ES-I3 (cell line): ENCODE measurements around the gene TMEM106C.

Source experiments
- H3K36me3 ChIP-seq: 2 replicates; pipeline ENCODE4 v1.6.1; 2013; ENCODE audit warnings: mild to moderate bottlenecking, low read length, control low read depth, moderate library complexity; ENCODE audit not compliant: insufficient read depth
- H3K4me1 ChIP-seq: 2 replicates; pipeline ENCODE4 v1.6.1; 2013; ENCODE audit warnings: mild to moderate bottlenecking, control low read depth, low read length; ENCODE audit not compliant: insufficient read depth
- H3K9ac ChIP-seq: 2 replicates; pipeline ENCODE4 v1.6.1; 2013; ENCODE audit warnings: low read depth, mild to moderate bottlenecking, low read length, moderate library complexity
- H3K9me3 ChIP-seq: 2 replicates; pipeline ENCODE4 v1.6.1; 2013; ENCODE audit warnings: mild to moderate bottlenecking, low read length, moderate library complexity; ENCODE audit not compliant: control insufficient read depth, insufficient read depth

The TMEM106C gene

GRCh38 chr12:47989023-47989417 lies 25.6 kb downstream of the TMEM106C start:
- H3K9ac ChIP-seq: no peak overlapping the region
- H3K4me1 ChIP-seq: no peaks in the 10 kb centered on the region
- no peaks in the 10 kb centered on the region for H3K36me3 ChIP-seq
- H3K9me3 ChIP-seq: no peaks in the 10 kb centered on the region

DNA sequence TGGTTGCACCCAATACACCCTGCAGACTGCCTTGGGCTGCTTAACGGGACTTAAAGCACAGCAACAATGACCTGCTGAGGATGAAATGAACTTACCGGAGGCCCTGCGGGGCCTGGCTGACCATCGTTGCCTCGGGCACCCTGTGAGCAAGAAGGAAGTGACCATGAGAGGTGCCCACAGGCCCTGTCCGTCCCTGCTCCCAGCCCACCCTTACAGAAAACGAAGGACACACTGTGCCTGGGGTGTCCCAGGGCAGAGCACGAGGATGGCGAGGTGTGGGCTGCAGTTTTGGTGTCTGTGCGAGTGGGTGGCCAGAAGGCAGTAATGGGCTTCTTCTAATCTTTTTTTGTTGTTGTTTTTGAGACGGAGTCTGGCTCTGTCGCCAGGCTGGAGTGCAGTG lies 26.3 kb downstream of the TMEM106C start:
- H3K9ac ChIP-seq: no peak overlapping the region
- H3K9me3 ChIP-seq: no peaks in the 10 kb centered on the region
- no peaks in the 10 kb centered on the region for H3K36me3 ChIP-seq
- H3K4me1 ChIP-seq: no peaks in the 10 kb centered on the region

DNA sequence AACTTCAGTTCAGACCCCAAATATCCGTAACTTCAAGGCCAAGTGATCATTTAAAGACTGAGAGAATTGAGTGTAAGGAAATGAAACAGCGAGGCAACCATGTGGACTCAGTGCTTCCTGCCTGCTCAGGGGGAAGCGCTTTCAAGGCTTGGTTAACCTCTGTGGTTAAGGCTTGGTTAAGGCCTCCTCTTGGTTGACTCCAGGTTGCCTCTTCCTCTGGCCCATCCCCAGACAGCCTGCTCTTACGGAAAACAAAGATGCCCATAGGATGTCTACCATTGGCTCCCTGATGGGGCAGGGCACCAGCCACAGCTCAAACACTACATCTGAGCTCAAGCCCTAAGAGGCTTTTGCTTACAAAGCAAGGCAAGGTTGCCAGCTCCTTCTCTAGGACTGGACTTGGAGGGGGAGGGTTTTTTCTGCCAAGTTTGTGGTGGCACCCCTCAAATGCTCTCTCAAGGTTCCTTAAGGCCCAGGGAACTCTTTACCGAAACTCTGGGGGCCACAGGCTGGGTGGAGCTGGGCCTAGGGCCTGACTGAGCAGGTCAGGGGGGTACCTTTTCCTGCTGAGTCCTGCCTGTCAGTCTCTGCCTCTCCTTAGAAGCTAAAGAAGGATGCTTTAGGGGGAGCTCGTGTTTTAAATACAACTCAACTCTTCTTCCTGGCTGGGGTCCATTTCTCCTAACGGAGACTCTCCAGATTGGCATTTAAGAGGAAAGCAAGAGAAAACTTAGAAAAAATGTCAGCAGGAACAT lies 27.1 kb downstream of the TMEM106C start:
- Histone ChIP-seq H3K9ac (no peak overlapping the region), H3K4me1 (no peaks in the 10 kb centered on the region), H3K9me3 (no peaks in the 10 kb centered on the region), H3K36me3 (no peaks in the 10 kb centered on the region)

GRCh38 chr12:47991106-47992061 lies 28.0 kb downstream of the TMEM106C start:
- Histone ChIP-seq H3K36me3 (no peaks in the 10 kb centered on the region), H3K4me1 (no peaks in the 10 kb centered on the region), H3K9me3 (no peaks in the 10 kb centered on the region), H3K9ac (no peak overlapping the region)

DNA sequence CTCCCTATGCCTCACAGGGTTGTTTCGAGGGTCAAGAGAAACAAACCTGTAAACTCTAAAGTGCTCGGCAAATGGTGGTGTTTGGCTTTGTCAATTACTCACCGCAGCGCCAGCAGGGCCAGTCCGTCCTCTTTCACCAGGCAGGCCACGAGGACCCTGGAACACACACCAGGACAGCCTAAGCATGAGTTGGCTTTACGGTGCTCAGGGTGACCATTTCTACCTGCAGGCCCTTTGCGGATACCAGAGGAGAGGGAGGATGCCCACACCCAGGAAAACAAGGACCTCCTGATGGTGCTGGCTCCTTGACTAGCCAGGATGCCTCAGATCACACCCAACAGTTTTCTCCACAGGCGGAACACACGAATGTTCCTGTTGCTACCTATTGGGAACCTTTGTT lies 29.4 kb downstream of the TMEM106C start:
- Histone ChIP-seq H3K36me3 (no peaks in the 10 kb centered on the region), H3K9me3 (no peaks in the 10 kb centered on the region), H3K4me1 (no peaks in the 10 kb centered on the region), H3K9ac (no peak overlapping the region)

DNA sequence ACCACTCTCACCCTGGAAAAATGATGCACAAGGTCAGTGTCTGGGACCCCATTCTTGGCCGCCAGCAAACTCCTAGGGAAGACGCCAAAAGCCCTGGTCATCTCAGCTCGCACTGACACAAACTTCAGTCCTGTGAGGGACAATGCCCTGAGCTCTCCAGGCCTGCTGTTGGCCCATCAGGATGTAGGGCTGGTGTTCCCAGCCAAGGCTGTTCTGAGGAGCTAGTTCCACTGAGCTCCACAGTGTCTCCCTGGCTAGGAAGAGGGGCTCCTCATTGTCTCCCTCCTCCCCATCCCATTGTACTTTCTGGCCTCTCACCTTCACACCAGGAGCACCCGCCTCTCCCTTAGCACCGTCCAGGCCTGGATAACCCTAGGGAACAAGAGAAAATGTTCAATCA lies 30.1 kb downstream of the TMEM106C start:
- peaks cover 7% of the 10 kb centered on the region; the same call in 1 of the 2 replicates for H3K4me1 ChIP-seq
- H3K9ac ChIP-seq: no peak overlapping the region
- no peaks in the 10 kb centered on the region for H3K9me3 ChIP-seq
- no peaks in the 10 kb centered on the region for H3K36me3 ChIP-seq

GRCh38 chr12:47995981-47996401 lies 32.6 kb downstream of the TMEM106C start:
- H3K36me3 ChIP-seq: no peaks in the 10 kb centered on the region
- H3K4me1 ChIP-seq: peaks cover 10% of the 10 kb centered on the region
- H3K9me3 ChIP-seq: no peaks in the 10 kb centered on the region
- no peak overlapping the region for H3K9ac ChIP-seq

DNA sequence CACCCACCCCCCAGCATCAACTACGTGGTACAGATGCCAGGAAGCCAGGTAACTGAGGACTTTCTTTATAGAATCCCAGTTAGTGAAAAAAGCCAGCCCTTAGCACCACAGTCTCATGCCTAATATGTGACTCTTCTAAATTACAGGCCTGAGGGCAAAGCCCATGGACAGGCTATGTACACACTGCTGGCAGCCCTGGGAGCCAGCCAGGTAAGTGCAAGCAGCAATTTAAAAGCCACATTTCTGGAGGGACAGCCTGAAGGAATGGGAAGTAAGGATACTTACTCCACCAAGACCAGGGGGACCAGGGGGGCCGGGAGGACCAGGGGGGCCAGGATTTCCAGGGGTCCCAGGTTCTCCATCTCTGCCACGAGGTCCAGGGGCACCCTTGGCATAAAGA lies 33.9 kb downstream of the TMEM106C start:
- H3K9ac ChIP-seq: no peak overlapping the region
- H3K36me3 ChIP-seq: no peaks in the 10 kb centered on the region
- peaks cover 10% of the 10 kb centered on the region for H3K4me1 ChIP-seq
- H3K9me3 ChIP-seq: no peaks in the 10 kb centered on the region

GRCh38 chr12:47999816-48000215 lies 36.4 kb downstream of the TMEM106C start:
- Histone ChIP-seq H3K4me1 (peaks cover 13% of the 10 kb centered on the region), H3K9me3 (no peaks in the 10 kb centered on the region), H3K9ac (no peak overlapping the region), H3K36me3 (no peaks in the 10 kb centered on the region)

DNA sequence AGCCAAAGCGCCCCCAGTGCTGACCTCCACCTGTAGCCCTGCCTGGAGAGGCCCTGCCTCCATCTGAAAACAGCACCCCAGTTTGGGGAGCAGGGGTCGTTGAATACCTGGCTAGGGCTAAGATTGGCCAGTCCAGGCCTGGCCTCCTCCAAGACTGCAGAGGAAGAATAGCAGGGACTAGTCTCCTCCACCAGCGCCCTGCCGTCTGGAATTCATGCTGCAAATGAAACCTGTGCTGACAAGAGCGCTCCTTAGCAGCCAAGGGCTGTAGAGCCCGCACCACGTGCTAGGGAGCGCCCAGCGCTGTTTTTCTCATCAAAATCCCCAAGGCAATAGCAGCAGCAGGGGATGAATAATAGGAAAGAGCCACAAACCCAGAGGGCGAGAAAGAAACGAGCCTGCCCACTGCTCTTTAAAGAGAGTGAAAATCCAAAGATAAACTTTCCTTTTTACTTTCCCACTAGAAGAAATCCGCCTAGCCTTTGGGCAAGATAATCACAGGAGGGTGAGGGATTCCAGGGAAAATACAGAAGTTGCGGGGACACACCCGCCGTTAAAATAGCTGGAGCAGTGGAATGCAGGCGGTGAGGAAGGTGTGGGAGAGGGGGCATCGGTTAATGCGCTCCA lies 37.6 kb downstream of the TMEM106C start:
- no peaks in the 10 kb centered on the region for H3K9me3 ChIP-seq
- peaks cover 13% of the 10 kb centered on the region for H3K4me1 ChIP-seq
- H3K36me3 ChIP-seq: no peaks in the 10 kb centered on the region
- H3K9ac ChIP-seq: peak overlapping the region; percentile 30; the same call in 1 of the 2 replicates

DNA sequence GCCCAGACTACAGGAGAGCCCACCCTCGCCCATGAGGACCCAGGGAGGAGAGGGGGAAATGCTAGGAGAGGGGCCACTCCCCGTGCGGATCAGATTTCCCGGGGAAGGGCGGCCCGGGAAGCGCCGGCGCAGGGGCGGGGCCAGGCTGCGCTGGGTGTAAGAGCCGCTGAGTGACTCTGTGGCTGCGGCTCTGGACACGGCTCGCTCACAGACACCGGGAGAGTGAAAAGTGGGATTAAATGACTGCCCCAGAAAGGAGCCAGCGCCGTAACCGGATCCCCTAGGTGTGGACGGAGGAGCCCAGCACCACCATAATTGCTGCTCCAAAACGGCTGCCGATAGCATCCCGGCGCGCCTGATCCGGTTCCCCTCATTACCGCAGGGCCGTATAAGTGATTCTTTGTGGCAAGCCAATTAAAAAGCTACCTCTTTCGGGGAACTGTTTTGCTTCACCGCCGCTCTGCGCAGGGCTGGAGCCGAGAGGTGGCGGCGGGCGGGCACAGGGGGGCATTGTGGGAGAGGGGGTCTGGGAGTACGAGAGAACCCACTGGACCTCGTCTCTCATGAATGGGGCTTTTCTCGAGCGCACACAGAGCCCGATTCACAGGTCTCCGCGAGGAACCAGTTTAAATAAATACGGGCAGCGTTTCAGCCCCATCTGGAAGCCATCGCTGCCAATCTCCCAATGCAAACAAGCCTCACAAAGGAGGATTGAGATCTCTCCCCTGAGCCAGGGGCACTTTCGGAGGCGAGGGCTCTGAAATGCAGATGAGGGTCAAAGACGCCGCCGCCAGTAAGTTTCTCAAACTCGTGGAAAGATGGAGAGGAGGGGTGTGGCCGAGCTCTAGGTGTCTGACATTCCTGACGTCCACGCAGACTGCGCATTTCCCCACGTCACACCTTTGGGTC lies 38.4 kb downstream of the TMEM106C start:
- peak overlapping the region; percentile 30; the same call in 1 of the 2 replicates for H3K9ac ChIP-seq
- H3K4me1 ChIP-seq: peaks cover 13% of the 10 kb centered on the region
- H3K36me3 ChIP-seq: no peaks in the 10 kb centered on the region
- no peaks in the 10 kb centered on the region for H3K9me3 ChIP-seq

- H3K4me1 ChIP-seq: peaks cover 13% of the 10 kb centered on the region
- peak overlapping the region; percentile 30; the same call in 1 of the 2 replicates for H3K9ac ChIP-seq
- no peaks in the 10 kb centered on the region for H3K36me3 ChIP-seq
- H3K9me3 ChIP-seq: no peaks in the 10 kb centered on the region
Observed at GRCh38 chr12:48002414-48002730, 39.0 kb downstream of the TMEM106C start.

DNA sequence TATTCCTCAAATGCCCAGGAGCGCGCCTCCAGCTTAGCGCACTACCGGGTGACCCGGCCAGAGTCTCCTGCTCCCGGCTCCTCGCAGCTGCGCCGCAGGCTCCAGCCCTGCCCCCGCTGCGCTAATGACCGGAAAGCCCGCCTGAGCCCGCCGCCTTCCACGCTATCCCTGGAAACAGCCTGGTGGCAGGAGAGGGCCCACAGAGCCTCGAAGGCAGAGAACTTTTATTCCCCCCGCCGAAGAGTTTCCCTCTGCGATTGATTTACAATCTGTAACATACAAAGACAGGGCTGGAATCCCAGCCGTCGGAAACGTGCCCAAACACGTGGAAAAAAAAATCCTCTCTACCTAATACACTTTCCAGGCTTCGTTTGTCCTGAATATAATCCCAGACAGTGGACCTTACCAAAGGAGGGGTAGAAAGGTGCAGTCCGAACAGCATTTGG lies 39.4 kb downstream of the TMEM106C start:
- Histone ChIP-seq H3K36me3 (no peaks in the 10 kb centered on the region), H3K9me3 (no peaks in the 10 kb centered on the region), H3K4me1 (peaks cover 13% of the 10 kb centered on the region), H3K9ac (peak overlapping the region; percentile 30; the same call in 1 of the 2 replicates)
